HCEC 1CT (cell line): ENCODE measurements around the gene PDGFD.
A peak's percentile ranks its signal among the peaks of the same experiment; 100 is the strongest.

Experiments used
- DNase-seq: peaks from one replicate; pipeline ENCODE4 v3.0.0-alpha.2; 2017

The PDGFD gene

DNA sequence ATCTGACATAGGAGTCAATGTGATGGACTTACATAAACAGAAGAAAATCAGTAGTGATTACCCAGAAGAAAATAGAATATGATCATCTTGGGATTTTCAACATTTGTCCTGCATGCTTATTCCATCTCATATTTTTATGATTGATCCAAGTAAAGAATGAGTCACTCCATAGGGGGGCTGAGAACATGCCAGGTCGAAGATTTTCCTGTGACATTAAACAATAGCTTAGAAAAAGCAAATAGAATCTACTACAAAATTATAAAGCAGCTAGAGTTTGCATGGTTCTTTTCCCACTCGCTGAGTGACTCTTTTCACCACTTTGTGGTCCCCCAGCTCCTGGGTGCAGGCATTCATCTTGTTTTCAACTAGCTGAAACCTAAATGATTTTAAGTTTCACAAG, 71.2 kb downstream of the PDGFD start:
- no peak for DNase-seq

DNA sequence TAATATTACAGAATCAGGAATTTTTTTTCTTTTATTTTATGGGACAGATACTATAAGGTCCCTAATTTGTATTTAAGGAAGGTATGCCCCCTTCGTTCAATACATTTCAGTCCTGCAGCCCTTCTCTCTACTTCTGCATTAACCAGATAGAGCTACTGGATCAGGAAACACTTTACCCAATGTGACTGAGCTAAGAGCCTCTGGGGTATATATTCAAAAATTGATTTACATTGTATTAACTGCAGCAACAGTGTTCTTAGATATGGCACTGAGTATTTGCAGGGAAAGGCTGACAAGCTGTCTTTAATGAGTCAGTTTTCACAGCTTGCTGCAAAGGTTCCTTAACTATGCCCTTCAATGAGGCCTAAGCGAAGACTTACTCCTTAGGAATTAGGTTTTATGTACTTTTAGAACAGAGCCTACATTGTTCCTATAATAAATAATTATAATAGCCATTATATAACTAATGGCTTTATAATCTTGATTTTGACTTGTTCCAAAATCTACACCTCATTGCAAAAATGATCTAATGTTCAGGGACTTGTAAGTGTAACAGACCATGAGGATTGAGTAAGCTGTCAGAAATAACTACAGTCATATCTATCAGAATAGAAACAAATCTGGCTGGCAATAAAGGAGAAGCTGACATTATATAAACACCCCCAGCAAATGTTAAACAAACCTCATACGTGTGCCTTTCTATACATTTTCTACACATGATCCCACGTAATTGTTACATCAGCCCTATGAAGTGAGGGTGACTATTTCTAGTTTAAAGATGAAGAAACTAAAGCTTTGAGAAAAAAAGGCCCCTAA, 72.5 kb downstream of the PDGFD start:
- DNase-seq: no peak

DNA sequence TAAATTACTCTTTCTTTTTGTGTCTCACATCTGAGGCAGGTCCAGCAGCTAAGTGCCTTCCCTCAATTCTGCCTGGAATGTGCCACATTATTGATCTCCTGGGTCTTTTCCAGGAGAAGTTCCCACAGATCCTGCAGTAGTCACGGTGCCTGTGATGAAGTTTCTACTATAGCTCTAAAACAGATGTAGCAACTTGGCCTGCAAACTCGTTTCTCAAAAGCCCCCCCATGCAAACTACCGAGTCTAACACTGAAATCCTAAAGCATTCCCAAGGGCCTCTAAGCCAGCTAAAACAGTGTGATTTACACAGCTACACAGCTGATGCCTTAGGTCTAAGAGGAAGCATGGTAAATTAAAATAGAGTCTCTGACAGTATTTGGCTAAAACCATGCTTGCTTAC, 73.2 kb downstream of the PDGFD start:
- DNase-seq: no peak

DNA sequence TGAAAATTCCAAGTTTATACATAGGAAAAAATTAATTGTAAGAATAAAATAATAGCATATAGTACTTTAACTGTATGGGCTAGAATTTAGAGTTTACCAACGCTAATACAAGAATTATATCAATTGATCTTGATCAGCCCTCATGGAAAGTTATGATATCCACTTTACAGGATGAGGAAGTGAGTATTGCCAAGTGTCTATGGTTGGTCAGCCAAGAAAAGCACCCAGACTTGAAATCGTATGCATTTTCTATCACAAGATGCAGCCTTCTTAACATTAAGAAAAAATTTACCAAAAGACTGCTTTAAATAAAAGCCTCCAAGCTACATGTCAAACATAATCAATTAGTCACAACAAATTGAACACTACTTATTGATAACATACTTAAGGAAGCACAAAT, 74.5 kb downstream of the PDGFD start:
- DNase-seq: no peak

DNA sequence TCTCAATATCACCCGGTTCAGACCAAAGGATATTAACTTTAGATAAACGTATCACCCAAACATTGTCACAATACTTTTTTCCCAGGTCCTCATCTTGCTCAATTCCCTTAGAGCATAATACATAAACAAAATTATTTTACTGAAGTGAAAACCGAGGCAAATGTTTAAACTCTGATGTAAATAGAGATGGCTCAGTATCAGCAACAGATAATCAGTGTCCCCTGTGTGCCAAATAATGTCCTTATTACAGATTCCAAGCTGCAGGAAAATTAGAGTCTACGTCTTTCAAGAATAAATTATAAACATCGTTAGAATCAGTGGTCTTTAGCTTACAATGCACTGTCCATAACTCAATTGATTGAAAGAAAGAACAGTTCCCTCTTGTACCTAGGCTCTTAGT, 77.3 kb downstream of the PDGFD start:
- no peak for DNase-seq

DNA sequence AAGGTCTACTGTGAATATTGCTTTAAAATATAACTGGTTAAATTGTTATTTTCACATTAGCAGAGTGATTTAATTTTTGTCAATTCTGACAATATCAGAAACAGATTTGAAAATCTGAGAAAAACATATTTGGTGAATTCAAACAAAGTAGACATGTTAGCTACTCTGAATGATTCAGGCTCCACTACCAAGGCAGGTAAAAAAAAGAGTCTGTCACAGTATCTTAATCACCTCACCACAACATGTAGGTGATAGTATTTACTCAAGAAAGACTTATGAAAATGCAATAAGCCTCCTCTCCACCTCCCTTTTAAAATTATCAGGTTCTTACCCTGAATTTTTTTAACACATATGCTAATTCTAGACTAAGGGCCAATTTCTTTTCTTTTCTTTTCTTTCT, 85.0 kb downstream of the PDGFD start:
- no peak for DNase-seq

DNA sequence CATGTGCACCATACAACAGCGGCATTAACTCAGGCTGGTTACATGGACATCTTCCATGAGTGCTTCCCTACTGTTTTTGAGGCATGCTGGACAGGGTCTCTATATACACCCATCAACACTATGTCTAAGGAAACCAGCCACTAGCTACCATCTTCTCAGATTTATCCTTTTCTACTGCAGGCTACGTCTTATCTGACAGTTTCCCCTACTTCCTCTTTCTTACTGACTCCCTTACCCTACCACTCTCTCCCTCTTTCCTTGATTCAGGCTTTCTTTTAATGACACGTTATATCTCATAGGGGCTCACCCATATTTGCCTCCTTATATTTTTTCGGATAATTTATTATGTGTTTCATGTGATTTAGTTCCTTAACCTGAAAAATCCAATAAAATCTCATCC, 85.7 kb downstream of the PDGFD start:
- no peak for DNase-seq

DNA sequence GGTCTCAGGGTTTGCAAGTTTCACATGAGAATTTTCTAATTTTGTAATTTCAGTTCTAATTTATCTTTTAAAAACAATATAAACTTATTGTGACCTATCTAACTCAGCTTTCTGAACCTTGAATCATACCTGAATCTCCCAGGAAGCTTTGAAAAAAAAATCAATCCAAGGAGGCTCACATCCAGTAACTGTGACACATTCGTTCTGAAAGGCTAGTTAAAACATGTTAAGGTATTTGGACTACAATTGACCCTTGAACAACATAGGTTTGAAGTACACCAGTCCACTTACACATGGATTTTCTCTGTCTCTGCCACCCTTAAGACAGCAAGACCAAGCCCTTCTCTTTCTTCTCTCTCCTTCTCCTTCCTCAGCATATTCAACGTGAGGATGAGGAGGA, 87.5 kb downstream of the PDGFD start:
- DNase-seq: no peak

DNA sequence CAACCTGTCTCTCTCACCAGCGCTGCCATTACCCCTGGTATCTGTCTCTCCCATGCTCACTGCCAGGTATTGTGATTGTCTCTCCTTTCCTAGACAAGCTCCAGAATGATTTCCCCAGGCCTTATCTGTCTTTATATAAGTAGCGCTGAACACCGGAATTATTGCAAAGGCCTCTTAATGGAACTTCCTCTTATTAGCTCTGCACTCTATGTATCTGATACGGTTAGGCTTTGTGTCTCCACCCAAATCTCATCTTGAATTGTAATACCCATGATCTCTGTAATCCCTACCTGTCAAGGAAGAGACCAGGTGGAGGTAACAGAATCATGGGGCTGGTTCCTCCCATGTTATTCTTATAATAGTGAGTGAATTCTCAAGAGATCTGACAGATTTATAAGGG, 88.2 kb downstream of the PDGFD start:
- DNase-seq: no peak

DNA sequence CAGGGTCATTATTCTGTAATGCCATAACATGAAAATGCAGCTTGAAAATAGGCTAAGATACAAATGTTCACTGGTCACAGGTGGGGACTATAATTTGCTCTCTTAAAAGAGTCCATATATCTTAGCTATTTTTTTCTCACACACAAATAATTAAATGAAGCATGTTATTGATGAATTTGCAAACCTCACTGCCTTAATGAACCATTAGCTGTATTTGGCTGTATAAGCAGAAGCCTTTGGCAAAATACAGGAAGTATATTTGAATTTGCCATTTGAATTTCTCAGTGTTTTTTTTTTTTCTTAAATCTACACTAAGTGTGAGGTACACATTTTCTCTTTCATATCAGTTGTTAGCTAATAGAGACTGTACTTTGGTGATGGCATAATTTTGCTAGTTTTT, 88.9 kb downstream of the PDGFD start:
- DNase-seq: no peak

DNA sequence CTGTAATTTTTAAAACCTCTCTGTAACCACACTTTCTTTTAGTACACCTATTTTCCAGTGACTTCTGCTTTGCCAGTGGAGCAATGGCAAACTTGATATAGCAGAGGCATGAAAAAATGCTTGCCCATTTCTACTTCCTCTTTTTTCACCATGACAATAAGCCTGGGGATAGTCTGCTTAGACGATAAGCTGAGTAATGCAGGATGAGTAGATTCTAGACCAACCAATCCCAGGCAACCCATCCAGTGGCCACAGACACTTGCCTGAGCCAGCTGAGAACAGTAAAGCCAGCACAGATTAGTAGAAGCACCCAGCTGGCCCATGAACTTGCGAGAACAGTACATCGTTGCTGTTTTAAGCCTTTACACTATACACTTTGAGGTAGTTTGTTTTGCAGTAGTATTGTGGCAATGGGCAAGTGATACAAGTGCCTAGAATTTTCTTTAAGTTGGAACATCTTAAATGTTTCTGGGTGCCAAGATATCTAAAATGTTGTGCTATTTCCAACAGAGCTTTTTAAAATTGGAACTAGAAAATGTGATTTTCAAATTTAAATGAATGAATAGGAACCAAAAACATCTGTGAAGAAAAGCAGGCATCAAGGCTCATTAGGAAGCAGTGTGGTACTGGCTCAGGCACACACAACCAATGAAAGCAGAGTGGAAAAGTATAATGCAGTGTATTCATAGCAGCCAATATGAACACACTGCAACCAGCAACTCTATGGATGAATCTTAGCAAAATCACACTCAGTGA, 89.8 kb downstream of the PDGFD start:
- DNase-seq: peak; percentile 54

DNA sequence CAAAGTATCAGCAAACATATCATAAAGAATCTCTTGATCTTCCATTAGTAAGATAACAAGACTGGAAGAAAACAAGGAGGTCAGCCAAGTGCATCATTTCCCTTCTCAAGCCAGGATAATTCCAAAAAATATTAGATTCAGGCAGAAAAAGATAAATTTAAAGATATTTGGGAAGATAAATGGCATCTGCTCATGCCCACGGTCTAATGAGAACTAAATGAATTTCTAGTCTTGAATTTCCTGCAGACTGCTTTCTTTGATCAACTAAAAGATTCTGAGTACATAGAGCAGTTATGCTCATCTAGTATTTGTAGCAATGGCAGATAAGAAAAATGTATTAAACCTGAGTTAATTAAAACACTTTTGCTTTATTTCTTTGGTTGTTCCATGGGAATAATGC, 96.4 kb downstream of the PDGFD start:
- DNase-seq: no peak

DNA sequence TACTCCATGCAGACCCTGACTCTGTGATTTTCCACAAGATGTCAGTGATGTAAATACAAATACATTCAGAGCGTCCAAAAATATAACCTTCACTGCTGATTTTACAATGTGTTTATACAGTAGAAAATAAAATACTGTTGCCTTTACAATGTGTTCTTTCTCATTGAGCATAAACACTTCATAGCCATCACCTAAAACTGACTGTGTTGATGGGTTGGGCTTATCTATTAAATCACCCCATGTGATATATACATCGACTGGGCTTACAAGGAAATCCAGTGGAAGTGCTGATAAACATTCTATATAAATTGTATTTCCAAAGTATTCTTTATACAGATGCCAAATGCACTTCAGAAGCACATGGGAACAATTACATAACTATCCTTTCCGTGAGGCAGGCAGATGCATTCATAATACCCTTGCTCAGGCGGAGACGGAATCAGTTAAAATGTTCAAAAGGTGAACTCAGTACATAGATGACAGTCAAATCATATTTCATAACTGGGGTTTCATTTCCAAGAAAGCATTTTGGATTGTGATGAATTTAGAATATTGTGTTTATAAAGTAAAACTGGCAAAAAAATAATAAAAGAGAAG, 99.8 kb downstream of the PDGFD start:
- no peak for DNase-seq

DNA sequence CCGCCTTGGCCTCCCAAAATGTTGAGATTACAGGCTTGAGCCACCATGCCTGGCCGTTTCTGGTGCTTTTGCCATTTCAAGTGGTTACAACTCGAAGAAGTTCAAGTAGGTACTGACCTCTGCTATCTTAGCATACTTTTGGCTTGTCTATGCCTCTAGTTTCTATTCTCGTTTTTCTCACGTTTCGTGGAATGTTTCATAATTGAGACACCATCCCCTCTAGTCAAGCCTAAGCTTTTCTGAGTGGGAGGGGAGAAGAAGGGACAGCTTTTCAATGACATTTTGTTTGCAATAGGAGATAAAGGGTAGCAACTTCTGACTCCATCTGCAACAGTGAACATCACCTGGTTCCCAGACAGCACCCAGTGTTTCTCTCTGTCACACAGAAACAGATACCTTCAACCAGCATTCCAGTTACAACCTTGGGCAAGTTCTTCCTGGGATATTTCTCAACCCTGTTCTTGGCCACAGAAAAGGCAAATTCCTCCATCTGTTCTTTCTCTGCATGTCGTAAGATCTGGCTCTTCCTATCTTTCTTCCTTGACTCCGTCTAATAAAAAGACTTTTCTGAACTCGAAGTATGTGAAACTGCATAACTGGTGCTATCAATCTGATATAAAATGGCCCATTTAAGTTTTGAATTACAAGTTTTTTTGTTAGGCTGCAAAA, 102.0 kb downstream of the PDGFD start:
- no peak for DNase-seq

DNA sequence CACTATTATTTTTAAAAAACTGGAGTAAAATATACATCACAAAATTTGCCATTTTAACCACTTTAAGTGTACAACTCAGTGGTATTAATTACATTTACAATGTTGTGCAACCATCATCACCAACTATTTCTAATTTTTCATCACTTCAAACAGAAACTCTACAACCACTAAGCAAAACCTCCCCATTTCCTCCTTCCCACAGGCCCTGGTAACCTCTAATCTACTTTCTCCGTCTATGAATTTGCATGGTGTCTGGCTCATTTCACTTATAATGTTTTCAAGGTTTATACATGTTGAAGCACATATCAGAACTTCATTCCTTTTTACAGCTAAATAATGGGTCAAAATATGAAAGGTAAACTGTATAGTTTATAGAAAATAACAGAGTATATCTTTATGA, 103.1 kb downstream of the PDGFD start:
- no peak for DNase-seq

DNA sequence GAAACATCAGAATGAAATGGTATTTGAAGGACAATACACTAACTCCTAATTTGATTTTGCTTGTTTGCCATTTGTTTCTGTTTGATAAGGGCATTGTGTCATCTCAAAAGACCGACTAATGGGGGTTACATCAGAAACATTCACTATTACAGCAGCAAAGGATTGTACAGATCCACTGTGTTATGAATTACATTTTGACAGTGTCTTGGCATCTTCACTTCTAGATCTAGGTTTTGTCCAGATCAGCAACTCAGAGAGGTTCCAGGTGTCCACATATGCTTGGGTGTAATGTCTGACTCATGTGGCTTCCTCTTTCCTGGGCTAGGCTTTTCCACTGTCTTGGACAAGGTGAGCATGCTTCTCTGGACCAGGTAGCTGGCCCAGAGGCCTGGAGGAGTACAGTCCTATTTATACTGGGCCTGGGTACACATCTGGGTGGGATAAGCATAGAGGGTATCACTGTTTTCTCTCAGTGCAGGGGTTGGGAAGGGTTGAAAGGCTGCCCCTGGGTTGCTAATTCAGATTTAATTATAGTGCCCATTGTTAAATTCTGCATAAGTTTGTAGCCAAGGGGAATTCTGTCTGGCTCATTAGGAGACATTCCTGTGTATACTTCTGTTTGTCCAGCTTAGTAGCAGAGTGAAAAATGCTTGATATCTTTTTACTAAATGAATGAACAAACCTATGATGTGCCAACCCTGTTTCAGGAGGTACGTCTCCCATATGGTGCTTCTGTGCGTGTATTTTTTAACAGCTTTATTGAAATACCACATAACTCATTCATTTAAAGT, 103.7 kb downstream of the PDGFD start:
- DNase-seq: no peak

DNA sequence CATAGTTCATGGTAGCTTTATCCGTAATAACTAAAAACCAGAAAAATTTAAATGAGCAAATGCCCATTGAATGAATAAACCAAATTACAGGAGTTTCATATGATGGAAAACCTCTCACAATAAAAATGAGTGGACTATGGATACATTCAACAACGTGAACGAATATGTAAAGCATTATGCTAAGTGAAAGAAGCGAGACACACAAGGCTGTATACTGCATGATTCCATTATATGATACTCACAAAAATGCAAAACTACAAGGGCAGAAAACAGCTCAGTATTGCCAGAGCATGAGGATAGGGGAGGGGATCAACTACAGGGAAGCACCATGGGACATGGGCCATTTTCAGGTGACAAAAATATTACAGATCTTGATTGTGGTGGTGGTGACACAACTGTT, 105.3 kb downstream of the PDGFD start:
- no peak for DNase-seq

DNA sequence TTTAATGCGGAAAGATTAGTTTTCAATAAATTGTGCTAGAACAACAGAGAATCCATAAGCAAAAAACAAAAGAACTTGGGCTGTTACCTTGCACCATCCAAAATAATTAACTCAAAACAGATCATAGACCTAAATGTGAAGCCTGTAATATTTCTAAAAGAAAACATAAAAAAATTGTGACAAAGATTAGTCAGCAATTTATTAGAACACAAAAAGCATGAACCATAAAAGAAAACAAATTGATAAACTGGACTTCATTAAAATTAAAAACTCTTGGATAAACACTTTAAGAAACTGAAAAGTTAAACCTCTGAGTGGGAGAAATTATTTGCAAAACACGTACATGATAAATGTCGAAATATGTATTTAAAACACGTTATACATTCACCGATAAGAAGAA, 106.0 kb downstream of the PDGFD start:
- DNase-seq: no peak

DNA sequence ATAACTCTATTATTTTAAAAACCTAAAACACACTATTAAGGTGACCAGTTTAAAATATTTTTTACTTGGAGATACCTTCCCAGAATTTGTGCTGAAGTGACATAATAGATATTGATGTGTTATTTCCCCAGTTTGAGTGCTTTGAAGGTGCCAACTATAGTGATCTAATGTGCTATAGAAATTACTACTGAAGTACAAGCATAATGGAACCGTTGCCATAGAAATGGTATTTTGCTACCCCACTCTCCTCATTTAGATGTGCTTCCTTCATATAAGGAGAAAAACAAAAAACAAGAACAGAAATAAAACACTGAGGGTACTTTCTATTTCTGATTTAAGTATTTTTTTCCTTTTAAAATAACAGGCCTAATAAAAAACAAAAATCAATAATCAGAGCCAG, 108.4 kb downstream of the PDGFD start:
- no peak for DNase-seq

DNA sequence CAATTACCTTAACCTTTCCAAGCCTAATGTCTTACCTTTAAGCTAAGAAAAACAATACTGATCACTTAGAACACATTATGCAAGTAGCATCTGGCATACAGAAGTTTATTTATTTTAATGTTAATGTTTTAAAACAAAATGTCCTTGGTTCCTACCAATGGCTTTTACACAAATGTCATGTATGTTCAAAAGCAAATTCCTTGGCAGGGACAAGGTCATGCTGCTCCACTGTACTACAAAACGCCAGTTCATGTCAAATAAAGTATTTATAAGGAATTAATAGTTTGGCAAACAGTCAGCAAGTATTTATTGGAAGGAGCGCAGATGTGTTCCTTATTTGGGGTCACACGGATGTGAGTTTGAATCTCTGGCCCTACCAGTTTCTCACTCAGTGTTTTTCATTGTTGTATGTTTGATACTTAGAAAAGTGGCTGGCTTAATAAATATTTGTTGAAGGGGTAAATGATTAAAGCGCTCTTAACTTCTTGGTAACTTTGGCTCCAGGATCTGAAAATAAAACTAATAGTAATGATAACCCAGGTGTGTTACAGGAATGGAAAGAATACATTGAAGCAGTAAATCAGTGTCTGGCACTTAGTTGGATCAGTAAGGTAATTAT, 108.9 kb downstream of the PDGFD start:
- DNase-seq: no peak

DNA sequence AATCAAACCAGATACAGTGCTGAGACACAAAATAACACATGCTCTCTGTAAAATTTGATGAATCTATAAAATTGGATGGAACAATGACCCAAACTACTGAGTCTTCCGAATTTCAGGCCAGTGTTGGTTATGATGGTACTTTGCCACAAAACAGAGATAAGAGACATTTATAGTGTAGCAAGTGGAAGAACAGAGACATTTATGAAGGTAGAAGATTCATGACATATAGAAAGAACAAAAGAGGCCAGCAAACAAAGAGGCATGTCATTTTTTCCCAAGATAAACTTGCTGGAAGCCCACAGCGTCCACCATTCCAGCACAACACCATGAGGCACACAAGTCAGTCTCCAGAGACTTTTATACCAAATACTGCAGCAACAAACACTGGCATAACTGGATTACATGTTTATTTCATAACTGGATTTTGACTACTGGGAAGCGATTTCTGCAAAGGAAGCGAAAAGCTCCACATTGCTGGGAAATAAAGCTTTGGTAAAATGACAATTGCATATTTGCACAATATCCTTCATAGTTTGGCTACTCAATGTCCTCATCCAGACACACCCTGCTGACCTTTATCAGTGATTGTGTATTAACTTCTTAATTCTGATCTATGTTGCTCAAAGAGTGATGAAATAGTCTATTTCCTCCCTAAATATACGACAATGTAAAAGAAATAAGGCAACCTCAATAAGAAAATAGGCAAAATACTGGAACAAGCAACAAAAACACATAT, 110.0 kb downstream of the PDGFD start:
- DNase-seq: no peak

DNA sequence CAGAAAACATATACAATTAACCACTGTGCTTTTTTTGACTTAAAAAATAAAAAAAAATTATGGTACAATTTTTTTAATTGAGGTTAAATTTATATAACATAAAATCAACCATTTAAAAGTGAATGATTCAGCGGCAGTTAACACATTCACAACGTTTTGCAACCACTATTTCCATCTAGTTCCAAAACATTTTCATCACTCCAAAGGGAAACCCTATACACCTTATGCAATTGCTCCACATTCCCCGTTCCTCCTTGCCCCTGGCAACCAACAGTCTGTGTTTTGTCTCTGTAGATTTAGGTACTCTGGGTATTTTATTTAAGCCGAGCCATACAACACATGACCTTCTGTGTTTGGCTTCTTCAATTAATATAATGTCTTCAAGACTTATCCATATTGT, 112.2 kb downstream of the PDGFD start:
- no peak for DNase-seq
